LNCAP (cell line): ENCODE results near the gene STRIP1.

Source experiments
- CTCF ChIP-seq: fragments of 450-650 bp; IDR thresholded peaks from 2 replicates; pipeline ENCODE4 v1.5.1; 2017; ENCODE audit warnings: mild to moderate bottlenecking

Gene STRIP1

GRCh38 chr1:110012100-110012780, 22.2 kb upstream of the STRIP1 start:
- TF ChIP-seq CTCF: no peak

- no peak for TF ChIP-seq CTCF
These were observed 16.6 kb upstream of the STRIP1 start for GRCh38 chr1:110017792-110018191.

GRCh38 chr1:110018396-110018795, 16.0 kb upstream of the STRIP1 start:
- no peak for TF ChIP-seq CTCF

GRCh38 chr1:110019770-110020169, 14.7 kb upstream of the STRIP1 start:
- TF ChIP-seq CTCF: no peak

- no peak for TF ChIP-seq CTCF
These were observed 13.1 kb upstream of the STRIP1 start for GRCh38 chr1:110021285-110021684.

GRCh38 chr1:110024613-110025012, 9.8 kb upstream of the STRIP1 start:
- TF ChIP-seq CTCF: no peak

- TF ChIP-seq CTCF: no peak
These were observed 2.1 kb upstream of the STRIP1 start for GRCh38 chr1:110032327-110032726.

- no peak for TF ChIP-seq CTCF
These were observed 1.0 kb upstream of the STRIP1 start for GRCh38 chr1:110033421-110033820.
